Keratinocyte (primary cell): ENCODE data around the gene SELENON. TPM values are rescaled to one million over a fixed set of nuclear protein-coding genes. Genes with fewer than 3 reads are reported as not detected.

Source experiments
- DNase-seq: peaks from one replicate; pipeline ENCODE4 v3.0.0-alpha.2; 2011; ENCODE audit warnings: low read depth, missing footprints, low spot score
- FAIRE-seq: peaks from 2 replicates; lab custom pipeline; 2011; peaks lifted over from hg19 to GRCh38; lab: Jason Lieb, UNC
- H2AFZ ChIP-seq: 2 replicates; pipeline ENCODE4 v1.6.0; 2012; ENCODE audit warnings: low read length, control low read depth, inconsistent platforms; ENCODE audit not compliant: control insufficient read depth
- H3K27ac ChIP-seq: 2 replicates; pipeline ENCODE4 v1.5.1; 2011; ENCODE audit warnings: low read length; ENCODE audit not compliant: control insufficient read depth, insufficient read depth
- H3K27me3 ChIP-seq: 3 replicates; pipeline ENCODE4 v1.6.0; 2011; ENCODE audit warnings: low read length; ENCODE audit not compliant: control insufficient read depth, insufficient read depth; ENCODE audit errors: extremely low read depth
- H3K36me3 ChIP-seq, 2 experiments: 2 replicates in 1 of 2; 3 replicates in 1 of 2; pipeline ENCODE4 v1.5.1; 2011; ENCODE audit warnings: low read length in 2 of 2, mild to moderate bottlenecking in 1 of 2; ENCODE audit not compliant: control insufficient read depth in 2 of 2, insufficient read depth in 2 of 2; ENCODE audit errors: extremely low read depth in 1 of 2
- H3K4me1 ChIP-seq: 3 replicates; pipeline ENCODE4 v1.5.1; 2011; ENCODE audit warnings: low read length; ENCODE audit not compliant: control insufficient read depth, insufficient read depth; ENCODE audit errors: extremely low read depth
- H3K4me2 ChIP-seq: 3 replicates; pipeline ENCODE4 v1.6.0; 2011; ENCODE audit warnings: low read depth, low read length; ENCODE audit not compliant: control insufficient read depth, insufficient read depth; ENCODE audit errors: extremely low read depth
- H3K4me3 ChIP-seq, 3 experiments: fragments of 200-600 bp in 1 of 3; sonication (generic) in 1 of 3; 2 replicates in 2 of 3; 3 replicates in 1 of 3; pipeline ENCODE4 v1.5.1; 2011 to 2016; ENCODE audit warnings: low read length in 3 of 3, mild to moderate bottlenecking in 3 of 3, control low read depth in 2 of 3, inconsistent platforms in 1 of 3, low read depth in 1 of 3, mixed read lengths in 1 of 3, mixed run types in 1 of 3, moderate library complexity in 1 of 3; ENCODE audit not compliant: control insufficient read depth in 2 of 3, insufficient read depth in 2 of 3; ENCODE audit errors: extremely low read depth in 1 of 3
- H3K79me2 ChIP-seq: 2 replicates; pipeline ENCODE4 v1.6.0; 2012; ENCODE audit warnings: low read length; ENCODE audit not compliant: control insufficient read depth, insufficient read depth
- H3K9ac ChIP-seq: 3 replicates; pipeline ENCODE4 v1.6.0; 2011; ENCODE audit warnings: low read length; ENCODE audit not compliant: control insufficient read depth, insufficient read depth; ENCODE audit errors: extremely low read depth
- H3K9me1 ChIP-seq: 3 replicates; pipeline ENCODE4 v1.6.0; 2011; ENCODE audit warnings: low read length; ENCODE audit not compliant: control insufficient read depth, insufficient read depth; ENCODE audit errors: extremely low read depth
- H3K9me3 ChIP-seq: 2 replicates; pipeline ENCODE4 v1.5.1; 2012; ENCODE audit warnings: low read depth, low read length; ENCODE audit not compliant: control insufficient read depth
- H4K20me1 ChIP-seq: 3 replicates; pipeline ENCODE4 v1.6.0; 2011; ENCODE audit warnings: low read length; ENCODE audit not compliant: control insufficient read depth, insufficient read depth; ENCODE audit errors: extremely low read depth
- CTCF ChIP-seq, 3 experiments: IDR thresholded peaks in 1 of 3; conservative IDR thresholded peaks in 1 of 3; optimal IDR thresholded peaks in 1 of 3; 2 replicates in 2 of 3; 3 replicates in 1 of 3; pipeline versions ENCODE3 to v1.5.1; 2011; ENCODE audit warnings: low read length in 3 of 3, mild to moderate bottlenecking in 3 of 3, moderate library complexity in 2 of 3, control low read depth in 1 of 3, inconsistent platforms in 1 of 3; ENCODE audit not compliant: insufficient read depth in 2 of 3; ENCODE audit errors: extremely low read depth in 1 of 3
- EZH2 ChIP-seq: IDR thresholded peaks from one replicate; pipeline ENCODE4 v1.6.1; 2012; ENCODE audit warnings: inconsistent platforms, mild to moderate bottlenecking, low read length, moderate library complexity
- dilution Hi-C: fragments of 300-500 bp; cut with MboI; formaldehyde crosslinking; loops from one replicate; pipeline ENCODE4 v1.7.0; 2020; ENCODE audit warnings: low sequenced_read_pairs; ENCODE audit not compliant: extremely low pct_ligation_motif_present
- polyA plus RNA-seq, 5 experiments: library from polyadenylated mRNA; depleted of rRNA in 3 of 5; stranded (reverse) in 3 of 5; stranded (forward) in 1 of 5; unstranded in 1 of 5; fragments of >200 nt; gene quantifications; 1 replicate in 1 of 5; 2 replicates in 3 of 5; 3 replicates in 1 of 5; pipeline versions ENCODE4 v1.2.1 to v1.2.3, GENCODE V29; 2011 to 2012; ENCODE audit warnings: missing spikeins in 2 of 5, low read depth in 1 of 5, low replicate concordance in 1 of 5

SELENON gene
- polyA plus RNA-seq, 1 donor (not counting 4 experiments of a cell fraction or from before 2014, with no cell fraction given), result 15.4 TPM

- Histone ChIP-seq H3K79me2 (no peaks in the 10 kb centered on the region), H3K9ac (no peak overlapping the region), H3K9me1 (peaks cover 2% of the 10 kb centered on the region), H3K27me3 (no peaks in the 10 kb centered on the region), H3K27ac (no peak overlapping the region), H3K9me3 (no peaks in the 10 kb centered on the region), H3K4me3 (no peak overlapping the region), H3K36me3 (peaks cover 7 to 22% of the 10 kb centered on the region in 2 experiments), H4K20me1 (no peaks in the 10 kb centered on the region), H2AFZ (no peak overlapping the region), H3K4me2 (no peak overlapping the region), H3K4me1 (peaks cover 16% of the 10 kb centered on the region)
- dilution Hi-C loops, result no loop called here
- FAIRE-seq (no peak), DNase-seq (no peak)
- TF ChIP-seq CTCF (optimal IDR thresholded peaks at IDR 0.05 in 1 of 3, IDR thresholded peaks at IDR 0.05 in 1 of 3, conservative IDR thresholded peaks at IDR 0.05 in 1 of 3; ENCODE audit: extremely low read depth in 1 of 3, insufficient read depth in 2 of 3, low read length in 3 of 3) (no peak), EZH2 (no peak)
Observed at GRCh38 chr1:25814549-25815087, 14.6 kb downstream of the SELENON start.

GRCh38 chr1:25815208-25816111 lies 15.5 kb downstream of the SELENON start:
- H3K36me3 ChIP-seq, result peaks cover 3 to 20% of the 10 kb centered on the region in 2 experiments
- no peak overlapping the region for H3K4me2 ChIP-seq
- peaks cover under 1% of the 10 kb centered on the region for H3K79me2 ChIP-seq

More at GRCh38 chr1:25815208-25816111, 15.5 kb downstream of the SELENON start:
- H3K4me3 ChIP-seq, result no peak overlapping the region
- H2AFZ ChIP-seq, result no peak overlapping the region
- H3K9ac ChIP-seq, result no peak overlapping the region
- TF ChIP-seq EZH2, result no peak
- TF ChIP-seq CTCF (optimal IDR thresholded peaks at IDR 0.05 in 1 of 3, IDR thresholded peaks at IDR 0.05 in 1 of 3, conservative IDR thresholded peaks at IDR 0.05 in 1 of 3; ENCODE audit: extremely low read depth in 1 of 3, insufficient read depth in 2 of 3, low read length in 3 of 3), result no peak
- dilution Hi-C loops, result no loop called here
- peaks cover 2% of the 10 kb centered on the region for H3K9me1 ChIP-seq
- no peaks in the 10 kb centered on the region for H3K27me3 ChIP-seq
- H3K4me1 ChIP-seq, result peaks cover 16% of the 10 kb centered on the region
- no peak overlapping the region for H3K27ac ChIP-seq
- H3K9me3 ChIP-seq, result no peaks in the 10 kb centered on the region
- no peak for DNase-seq
- no peaks in the 10 kb centered on the region for H4K20me1 ChIP-seq
- FAIRE-seq, result no peak
